C4-2B (cell line): Measurements from ENCODE around the gene ST3GAL2.
"Not testable (repeated sequence)": the region's sequence is repeated elsewhere in the genome, so short reads cannot be mapped to it uniquely, and the experiment has no call there.

ENCODE experiments used
- H3K27ac ChIP-seq: fragments of 450-650 bp; 2 replicates; pipeline ENCODE4 v1.5.1; 2017
- ZFX ChIP-seq: fragments of 450-650 bp; IDR thresholded peaks from 2 replicates; pipeline ENCODE4 v1.6.1; 2017
- TF ChIP-seq, protein P1 (sequence below): fragments of 450-650 bp; conservative IDR thresholded peaks from 2 replicates; pipeline ENCODE4 v1.5.1; 2017; ENCODE audit warnings: mild to moderate bottlenecking

Gene ST3GAL2

DNA sequence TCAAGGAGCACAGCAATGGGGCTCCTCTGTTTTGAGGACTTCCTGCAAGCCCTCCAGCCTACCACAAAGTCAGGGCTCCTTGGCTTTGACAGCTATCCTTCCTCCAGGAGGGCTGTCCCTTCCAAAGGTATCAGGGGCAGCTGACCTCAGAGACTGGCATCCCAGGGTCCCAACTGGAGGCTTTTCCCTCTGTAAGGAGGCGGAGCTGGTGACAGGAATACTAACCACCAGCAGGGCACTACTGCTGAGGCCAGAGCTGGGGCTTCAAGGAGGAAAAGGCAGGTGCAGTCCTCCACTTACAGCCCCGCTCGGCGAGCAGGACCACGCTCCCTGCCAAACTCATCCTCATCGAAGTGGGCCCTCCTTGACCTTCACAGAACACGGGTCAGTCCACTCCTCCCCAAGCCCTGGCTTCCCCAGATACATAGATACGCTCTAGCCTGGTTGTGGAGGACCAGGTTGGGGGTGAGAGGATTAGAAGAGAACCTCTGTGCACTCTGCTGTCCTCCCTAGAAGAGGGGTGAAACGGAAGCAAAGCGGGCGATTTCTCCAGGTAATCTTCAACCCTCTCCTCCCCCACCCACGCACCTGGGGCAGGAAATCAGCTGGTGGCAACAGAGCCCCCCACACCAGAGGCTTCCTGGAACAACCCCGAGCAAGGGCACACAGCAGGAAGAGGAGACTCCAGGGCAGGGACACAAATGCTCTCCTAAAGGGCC, 20.5 kb downstream of the ST3GAL2 start:
- no peak overlapping the region for H3K27ac ChIP-seq
- no peak for TF ChIP-seq ZFX

DNA sequence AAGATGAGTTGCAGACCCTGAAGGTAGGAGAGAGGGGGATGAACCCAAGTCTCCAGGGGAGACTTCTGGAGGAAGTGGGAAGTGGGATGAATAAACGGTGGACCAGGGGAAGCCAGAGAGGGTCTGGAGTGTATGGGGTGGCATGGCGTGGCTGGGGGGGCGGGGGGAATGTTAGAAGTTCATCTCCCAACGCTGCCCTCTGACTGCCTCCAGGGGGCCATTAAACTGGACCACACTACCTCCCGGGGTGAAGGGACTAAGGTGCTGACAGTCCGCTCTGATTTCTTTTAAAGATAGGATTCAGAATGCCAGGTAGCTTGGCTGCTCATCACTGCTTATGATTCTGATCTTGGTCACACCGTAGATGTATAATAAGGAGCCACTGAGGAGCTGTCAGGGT, 21.2 kb downstream of the ST3GAL2 start:
- no peak for TF ChIP-seq ZFX
- TF ChIP-seq, protein P1, sequence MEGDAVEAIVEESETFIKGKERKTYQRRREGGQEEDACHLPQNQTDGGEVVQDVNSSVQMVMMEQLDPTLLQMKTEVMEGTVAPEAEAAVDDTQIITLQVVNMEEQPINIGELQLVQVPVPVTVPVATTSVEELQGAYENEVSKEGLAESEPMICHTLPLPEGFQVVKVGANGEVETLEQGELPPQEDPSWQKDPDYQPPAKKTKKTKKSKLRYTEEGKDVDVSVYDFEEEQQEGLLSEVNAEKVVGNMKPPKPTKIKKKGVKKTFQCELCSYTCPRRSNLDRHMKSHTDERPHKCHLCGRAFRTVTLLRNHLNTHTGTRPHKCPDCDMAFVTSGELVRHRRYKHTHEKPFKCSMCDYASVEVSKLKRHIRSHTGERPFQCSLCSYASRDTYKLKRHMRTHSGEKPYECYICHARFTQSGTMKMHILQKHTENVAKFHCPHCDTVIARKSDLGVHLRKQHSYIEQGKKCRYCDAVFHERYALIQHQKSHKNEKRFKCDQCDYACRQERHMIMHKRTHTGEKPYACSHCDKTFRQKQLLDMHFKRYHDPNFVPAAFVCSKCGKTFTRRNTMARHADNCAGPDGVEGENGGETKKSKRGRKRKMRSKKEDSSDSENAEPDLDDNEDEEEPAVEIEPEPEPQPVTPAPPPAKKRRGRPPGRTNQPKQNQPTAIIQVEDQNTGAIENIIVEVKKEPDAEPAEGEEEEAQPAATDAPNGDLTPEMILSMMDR = no peak
- H3K27ac ChIP-seq = no peak overlapping the region

DNA sequence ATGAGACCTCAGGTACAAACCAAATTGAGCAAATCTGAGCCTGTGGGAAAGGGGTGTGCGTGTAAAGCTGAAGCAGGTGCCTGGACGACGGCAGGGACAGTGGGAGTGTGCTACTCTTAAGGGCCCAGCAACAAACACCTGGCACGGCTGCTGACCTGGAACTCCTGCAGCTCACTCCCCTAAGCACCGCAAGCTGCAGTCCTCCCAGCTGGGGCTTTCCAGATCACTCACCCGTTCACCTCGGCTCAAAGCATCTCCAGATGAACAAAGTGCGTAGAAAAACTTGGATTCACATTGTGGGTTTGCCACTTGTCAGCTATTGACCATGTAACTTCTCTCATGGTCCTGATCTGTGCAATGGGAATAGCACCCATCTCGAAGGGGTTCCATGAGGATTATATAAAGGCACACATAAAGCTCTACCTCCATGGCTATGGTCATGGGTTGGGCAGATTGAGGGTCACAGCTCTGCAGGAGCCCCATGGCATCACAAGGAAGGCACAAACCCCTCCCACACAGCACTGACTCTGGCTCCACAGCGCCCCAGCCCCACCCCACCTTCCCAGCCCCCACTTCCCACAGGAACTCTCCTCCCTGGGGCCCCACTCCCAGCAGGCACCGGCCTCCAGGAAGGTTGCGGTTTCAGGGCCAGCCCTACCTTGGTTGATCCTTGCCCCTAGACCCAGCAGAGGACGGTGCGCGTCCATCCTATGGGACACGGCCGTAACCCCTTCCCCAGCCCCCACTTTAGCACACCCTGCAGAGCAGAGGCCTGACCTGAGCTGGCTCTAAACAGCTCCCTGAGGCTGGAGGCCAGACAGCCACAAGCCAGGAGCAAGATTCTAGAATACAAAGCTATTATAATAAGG, 21.9 kb downstream of the ST3GAL2 start:
- TF ChIP-seq, protein P1 = no peak
- TF ChIP-seq ZFX = no peak
- H3K27ac ChIP-seq = no peak overlapping the region

DNA sequence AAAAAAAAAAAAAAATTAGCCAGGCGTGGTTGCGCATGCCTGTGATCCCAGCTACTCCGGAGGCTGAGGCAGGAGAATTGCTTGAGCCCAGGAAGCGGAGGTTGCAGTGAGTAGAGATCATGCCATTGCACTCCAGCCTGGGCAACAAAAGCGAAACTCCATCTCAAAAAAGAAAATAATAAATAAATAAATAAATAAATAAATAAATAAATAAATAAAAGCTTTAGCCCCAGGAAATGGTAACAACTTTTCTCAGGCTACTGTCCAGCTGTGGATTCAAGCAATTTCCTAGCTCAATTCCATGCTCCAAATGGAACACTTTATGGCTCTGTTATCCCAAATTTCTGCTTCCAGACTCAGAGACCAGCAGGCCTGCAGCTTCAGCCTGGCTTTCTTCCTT, 25.3 kb downstream of the ST3GAL2 start:
- not testable (repeated sequence) for H3K27ac ChIP-seq

DNA sequence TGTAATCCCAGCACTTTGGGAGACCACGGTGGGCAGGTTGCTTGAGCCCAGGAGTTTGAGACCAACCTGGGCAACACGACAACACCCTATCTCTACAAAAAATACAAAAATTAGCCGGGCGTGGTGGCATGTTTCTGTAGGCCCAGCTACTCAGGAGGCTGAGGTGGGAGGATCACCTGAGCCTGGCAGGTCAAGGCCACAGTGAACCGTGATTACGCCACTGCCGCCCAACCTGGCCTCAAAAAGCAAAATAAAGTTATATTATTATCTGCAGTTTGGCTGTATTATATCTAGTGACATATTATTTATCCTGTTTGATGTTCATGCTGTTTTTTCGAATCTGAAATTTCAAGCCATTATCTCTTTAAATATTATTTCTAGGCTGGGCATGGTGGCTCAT, 26.5 kb downstream of the ST3GAL2 start:
- no peak for TF ChIP-seq ZFX
- TF ChIP-seq, protein P1 = no peak
- H3K27ac ChIP-seq = no peak overlapping the region

- TF ChIP-seq, protein P1 = no peak
- no peak for TF ChIP-seq ZFX
Observed at GRCh38 chr16:70410734-70411133, 28.2 kb downstream of the ST3GAL2 start.

GRCh38 chr16:70407811-70408274, 31.1 kb downstream of the ST3GAL2 start:
- no peak overlapping the region for H3K27ac ChIP-seq
- TF ChIP-seq ZFX = no peak
- TF ChIP-seq, protein P1 = no peak

More at GRCh38 chr16:70410734-70411133, 28.2 kb downstream of the ST3GAL2 start:
- no peak overlapping the region for H3K27ac ChIP-seq

DNA sequence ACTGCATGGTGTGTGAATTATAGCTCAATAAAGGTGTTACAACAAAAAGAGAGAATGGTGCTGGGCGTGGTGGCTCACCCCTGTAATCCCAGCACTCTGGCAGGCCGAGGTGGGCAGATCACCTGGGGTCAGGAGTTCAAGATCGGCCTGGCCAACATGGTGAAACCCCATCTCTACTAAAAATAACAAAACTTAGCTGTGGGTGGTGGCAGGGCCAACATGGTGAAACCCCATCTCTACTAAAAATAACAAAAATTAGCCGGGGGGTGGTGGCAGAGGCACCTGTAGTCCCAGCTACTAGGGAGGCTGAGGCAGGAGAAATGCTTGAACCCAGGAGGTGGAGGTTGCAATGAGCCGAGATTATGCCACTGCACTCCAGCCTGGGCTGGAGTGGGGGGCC, 32.8 kb downstream of the ST3GAL2 start:
- not testable (repeated sequence) for H3K27ac ChIP-seq
